Islet of Langerhans (tissue), 1 donor: ENCODE measurements around the gene GSPT2.
"Not testable (repeated sequence)": the region's sequence is repeated elsewhere in the genome, so short reads cannot be mapped to it uniquely, and the experiment has no call there.

Experiments used
- FAIRE-seq: peaks from one replicate; lab custom pipeline; 2011; peaks lifted over from hg19 to GRCh38; lab: Jason Lieb, UNC

Gene GSPT2

DNA sequence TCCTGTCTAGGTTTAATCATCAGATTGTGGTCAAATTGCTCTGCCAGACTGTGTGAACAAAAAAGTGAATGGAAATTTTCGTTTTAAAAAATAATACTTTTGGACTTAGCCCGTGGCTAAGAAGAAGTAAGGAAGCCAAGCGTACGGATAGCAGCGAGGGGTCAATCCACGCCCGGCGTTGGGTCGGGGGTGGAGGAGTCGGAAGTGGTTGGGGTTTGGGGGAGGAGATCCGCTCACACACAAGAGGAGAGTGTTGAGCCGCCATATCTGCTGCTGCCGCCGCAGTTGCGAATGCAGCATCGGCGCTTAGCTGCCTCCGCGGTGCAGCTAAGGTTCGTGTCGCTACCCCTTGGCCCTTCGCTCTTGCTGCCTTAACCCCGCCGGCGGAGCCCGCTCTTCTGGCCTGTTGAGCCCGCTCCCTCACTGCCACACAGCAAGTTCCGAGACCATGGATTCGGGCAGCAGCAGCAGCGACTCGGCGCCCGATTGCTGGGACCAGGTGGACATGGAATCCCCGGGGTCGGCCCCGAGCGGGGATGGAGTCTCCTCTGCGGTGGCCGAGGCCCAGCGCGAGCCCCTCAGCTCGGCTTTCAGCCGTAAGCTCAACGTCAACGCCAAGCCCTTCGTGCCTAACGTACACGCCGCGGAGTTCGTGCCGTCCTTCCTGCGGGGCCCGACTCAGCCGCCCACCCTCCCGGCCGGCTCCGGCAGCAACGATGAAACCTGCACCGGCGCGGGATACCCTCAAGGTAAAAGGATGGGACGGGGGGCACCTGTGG is at the start of gene GSPT2:
Gene GSPT2 (plus strand): TSS at position 264 of the 779 bp plus-strand sequence. CDS start 185 bp downstream, at position 449.
- peak; percentile 30 for FAIRE-seq

DNA sequence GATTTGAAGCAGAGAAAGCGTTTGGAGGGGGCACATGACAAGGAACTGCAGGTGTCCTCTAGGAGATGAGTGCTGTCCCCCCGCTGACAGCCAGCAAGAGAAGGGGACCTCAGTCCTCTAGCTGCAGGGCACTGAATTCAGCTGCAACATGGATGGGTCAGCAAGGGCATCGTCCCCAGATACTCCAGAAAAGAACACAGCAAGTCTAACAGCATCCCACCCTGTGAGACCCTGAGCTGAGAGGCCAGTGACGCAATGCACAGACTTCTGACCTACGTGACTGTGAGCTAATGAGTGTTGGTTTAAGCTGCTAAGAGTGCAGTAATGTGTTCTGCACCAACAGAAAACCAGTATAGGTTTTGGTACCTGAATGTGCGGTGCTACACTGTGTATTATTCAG is 49.0 kb upstream of the GSPT2 start:
- no peak for FAIRE-seq

DNA sequence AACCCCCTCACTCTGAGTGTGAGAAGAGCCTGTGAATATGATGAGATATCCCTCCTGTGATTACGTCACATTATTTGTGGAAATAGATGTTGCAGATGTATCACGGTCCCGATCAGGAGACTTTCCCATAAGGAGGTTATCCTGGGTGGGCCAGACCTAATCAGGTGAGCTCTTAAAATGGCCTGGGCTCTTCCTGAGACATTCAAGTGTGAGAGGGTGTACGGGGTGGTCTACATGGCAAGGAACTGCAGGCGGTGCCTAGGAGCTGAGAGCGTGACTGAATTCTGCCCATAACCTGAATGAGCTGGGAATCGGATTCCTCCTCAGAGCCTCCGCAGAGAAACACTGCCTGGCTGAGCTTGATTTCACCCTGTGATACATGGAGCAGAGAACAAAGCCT is 45.8 kb upstream of the GSPT2 start:
- no peak for FAIRE-seq

DNA sequence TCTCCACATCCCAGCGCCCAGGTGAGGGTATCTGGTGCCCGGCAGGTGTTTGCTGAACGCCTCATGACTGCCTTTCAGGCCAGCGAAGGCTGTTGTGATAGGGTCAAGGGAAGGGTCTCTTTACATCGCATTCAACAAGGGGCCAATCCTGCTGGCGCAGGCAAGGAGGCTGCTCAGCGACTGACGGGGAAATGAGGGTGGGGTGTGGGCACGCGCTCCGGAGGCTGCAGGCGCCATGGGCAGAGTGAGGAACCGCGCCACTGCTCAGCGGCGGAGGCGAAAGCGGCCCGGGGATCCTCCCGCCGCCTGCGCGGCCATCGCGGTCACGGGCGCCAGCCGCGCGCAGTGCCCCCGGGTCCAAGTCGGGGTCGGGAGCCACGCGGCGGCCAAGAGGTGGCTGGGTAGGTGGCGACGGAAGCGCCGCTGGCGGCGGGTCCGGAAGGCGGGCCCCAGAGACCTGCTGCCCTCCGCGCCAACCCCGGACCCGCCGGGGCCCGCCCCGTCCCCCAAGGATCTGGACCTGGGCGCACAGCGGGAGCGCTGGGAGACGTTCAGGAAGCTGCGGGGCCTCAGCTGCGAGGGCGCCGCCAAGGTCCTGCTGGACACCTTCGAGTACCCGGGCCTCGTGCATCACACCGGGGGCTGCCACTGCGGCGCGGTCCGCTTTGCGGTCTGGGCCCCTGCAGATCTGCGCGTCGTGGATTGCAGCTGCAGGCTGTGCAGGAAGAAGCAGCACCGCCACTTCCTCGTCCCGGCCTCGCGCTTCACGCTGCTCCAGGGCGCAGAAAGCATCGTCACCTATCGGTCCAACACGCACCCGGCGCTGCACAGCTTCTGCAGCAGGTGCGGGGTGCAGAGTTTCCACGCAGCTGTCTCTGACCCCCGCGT is 32.7 kb upstream of the GSPT2 start, which contains the start of gene CENPVL1:
Gene CENPVL1 (plus strand): TSS at position 236 of the 888 bp plus-strand sequence. CDS start 0 bp downstream, at position 236.
- not testable (repeated sequence) for FAIRE-seq

DNA sequence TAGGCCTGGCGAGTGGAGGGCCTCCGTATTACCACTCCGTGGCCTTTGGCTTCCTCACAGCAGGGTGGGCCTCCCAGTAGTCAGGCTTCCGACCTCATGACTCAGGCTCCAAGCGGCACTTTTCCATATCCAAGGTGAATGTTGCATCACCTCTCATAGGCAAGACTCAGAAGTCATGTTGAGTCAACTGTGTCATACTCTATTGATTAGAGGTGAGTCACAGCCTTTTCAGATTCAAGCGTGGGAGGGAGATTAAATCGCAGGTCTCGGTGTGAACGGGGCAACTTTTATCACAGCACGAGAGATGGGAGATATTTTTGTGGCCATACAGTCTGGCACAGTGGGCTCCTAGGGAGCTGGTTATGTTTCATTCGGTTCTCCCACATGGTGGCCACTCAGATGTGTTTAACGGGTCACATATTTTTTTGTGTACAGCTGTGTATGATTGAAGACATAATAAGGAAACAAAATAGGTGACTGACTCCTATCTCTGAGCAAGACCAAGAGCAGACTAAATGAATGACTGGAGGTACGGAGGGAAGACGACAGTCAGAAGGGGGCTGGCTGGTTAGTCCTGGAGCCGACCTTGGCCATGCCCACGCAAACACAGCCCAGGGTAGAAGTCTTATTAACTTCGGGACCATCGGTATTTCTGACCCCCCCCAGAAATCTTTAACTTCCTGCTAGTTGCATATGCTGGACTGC is 30.1 kb upstream of the GSPT2 start:
- not testable (repeated sequence) for FAIRE-seq

DNA sequence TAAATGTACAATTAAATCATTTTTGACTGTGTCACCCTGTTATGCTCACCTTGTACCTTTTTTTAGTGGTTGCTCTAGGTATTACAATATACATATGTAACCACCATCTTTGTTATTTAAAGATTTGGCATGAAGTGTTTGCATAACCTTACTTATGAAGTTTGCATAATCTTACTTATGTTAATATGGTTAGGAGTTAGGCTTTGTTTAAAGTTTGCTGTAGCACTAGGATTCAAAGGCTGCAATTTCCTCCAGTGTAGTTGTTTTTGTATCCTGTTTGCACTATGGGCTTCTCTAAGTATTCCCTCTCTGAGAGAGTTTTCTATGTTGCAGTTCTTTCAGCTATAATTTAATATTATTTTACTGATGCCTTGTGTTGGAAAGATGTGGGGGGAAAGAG is 15.0 kb upstream of the GSPT2 start:
- FAIRE-seq = no peak

DNA sequence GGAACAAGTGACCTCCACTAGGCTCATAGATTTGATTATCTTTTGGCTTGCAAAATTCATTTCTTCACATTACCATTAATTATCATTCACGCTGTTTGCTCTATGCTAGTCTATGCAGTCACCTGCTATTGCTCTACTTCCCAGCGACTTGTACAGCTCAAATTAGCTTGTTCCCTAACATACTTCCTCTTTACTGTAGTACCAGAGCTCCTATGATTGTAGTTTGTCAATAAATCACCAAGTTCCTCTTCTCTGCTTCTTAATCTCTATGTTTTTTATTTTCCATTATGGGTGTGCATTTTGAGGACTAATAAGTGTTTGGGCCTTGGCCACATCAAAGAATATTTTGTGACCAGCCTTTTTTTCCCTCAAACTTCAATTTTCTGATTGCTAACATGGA is 6.2 kb upstream of the GSPT2 start:
- FAIRE-seq = no peak

DNA sequence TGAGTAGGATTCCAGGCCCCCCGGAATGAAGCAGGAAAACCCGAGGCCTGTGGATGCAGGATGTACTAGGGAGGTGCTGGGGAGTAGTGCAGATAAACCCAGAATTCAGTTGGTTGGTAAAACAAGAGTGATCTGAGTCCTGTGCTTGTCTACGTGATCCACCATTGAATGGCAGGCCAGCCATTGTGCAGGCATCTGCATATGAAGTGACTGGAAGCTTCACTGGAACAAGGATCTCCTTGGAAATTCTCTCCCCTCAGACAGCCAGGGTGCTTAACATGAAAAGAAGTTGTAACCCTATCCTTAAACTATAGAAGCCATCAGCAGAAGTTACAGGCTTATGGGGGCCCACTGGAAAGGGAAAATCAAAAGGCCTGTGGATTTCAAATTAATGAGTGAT is 656 bp upstream of the GSPT2 start:
- no peak for FAIRE-seq

DNA sequence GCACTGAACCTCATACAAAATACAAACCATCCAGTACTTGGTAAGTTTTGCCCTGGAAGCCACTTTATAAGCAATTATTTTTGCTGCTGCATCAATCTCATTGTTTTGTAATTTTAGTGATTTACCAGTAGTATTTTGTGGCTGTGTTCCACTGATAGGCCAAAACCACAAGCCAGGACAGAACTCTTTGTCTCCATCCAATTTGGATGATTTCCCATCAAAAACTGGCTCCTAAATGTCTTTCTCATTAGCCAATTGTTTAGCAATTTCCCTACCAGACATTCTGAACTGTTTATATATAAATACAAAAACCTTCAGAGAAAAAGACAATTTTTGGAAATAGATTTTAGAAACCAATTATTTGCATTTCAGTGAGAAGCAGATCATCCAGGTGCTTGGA is 4.4 kb downstream of the GSPT2 start:
- no peak for FAIRE-seq

DNA sequence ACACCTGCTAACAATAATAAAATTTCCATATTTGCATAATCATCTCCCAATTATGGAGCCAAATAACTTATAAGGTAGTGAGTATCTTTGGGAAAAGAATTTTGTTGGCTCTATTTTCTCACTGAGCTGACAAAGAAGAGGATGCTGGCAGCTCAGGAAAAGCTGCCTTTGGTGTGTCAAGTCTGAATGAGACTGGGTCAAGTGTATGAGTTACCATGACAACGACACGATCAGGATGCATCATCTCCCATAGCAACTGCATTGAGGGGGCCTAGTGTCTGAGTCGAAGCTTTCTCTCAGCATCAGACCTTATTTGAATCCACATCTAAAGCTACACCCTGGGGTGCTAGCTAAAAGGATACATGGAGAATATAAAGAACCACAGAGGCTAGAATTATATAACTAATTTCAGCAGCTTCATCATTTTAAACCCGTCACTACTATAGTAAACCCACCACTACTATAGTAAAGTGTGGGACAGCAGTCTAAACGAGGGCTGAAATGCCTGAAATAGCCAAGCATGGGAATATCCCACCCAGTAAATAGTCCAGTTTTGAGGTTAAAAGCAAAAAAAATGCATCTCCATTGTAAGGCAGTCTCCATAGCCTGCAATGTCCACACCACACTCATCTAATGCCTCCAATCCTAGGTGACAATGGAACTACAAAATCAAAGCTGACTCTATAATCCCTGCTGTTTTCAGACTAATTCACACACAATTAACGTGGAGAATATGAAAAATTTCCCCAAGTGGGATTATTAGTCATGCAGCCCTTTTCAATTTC is 16.0 kb downstream of the GSPT2 start:
- no peak for FAIRE-seq

DNA sequence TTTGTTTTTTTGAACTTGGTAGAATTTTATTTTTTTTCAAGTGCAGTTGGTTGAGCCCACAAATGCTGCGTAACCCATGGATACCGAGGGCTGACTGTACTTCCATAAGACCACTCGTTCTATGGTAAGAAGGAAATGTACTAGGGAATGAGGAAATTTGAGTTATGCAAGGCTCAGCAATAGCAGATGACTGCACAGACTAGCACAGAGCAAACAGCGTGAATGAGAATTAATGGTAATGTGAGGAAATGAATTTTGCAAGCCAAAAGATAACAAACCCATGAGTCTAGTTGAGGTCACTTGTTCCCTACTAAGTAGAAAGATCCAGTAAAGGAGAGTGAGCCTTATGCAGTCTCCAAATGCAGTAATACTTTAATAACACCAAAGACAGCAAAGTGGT is 17.4 kb downstream of the GSPT2 start:
- no peak for FAIRE-seq

DNA sequence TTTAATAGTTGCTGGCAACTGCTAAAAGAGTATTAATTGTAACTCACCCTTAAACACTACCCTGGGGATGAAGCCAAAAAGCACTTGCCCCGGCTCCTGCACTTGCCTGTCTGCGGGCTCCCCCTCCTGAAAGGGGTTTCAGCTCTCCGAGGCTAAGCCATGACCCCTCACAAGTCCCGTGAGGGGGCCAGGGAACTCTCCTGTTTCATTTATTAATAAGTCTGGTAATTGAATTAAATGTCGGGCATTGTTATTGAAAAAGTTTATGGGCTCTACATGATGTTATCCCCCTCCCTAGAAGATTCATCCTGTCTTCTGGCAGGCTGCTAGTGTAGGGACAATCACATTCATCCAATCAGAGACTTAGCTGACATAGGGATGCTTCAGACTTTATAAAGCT is 23.3 kb downstream of the GSPT2 start:
- FAIRE-seq = no peak

DNA sequence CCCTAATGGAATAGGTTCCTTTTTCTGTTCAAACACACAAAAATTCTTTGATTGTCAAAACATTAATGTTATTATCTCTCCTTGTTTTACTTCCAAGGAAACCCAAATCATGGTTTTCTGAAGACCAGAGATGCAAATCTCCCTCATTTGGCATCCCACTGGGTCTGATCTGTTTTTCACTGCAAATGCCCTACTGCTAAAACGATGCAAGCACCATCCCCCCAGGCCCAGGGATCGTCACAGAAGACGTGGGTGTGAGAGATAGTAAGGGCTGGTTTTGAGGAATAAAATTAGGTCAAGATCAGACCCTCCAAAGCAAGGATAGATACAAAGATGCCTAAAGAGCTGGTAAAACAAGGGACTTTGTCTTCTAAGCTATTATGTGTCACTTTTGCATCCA is 33.6 kb downstream of the GSPT2 start:
- FAIRE-seq = no peak

DNA sequence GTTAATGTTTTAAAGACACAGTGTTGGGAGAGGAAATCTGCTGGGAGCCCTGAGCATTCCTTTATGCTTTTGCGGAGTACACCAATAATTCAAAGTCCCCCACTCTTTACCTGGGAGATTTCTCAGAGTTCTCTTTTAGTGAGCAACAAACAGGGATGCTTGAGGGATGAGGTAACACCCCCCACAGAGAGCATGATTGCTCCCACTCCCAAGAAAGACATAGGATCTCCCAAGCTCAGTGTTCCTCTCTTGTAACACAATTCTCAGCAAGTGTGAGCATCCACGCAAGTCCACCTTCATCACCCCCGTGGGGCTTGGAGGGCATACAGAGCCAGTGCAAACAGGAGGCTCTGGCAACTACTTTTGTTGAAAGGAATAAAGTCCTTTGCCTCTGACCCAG is 36.1 kb downstream of the GSPT2 start:
- no peak for FAIRE-seq

DNA sequence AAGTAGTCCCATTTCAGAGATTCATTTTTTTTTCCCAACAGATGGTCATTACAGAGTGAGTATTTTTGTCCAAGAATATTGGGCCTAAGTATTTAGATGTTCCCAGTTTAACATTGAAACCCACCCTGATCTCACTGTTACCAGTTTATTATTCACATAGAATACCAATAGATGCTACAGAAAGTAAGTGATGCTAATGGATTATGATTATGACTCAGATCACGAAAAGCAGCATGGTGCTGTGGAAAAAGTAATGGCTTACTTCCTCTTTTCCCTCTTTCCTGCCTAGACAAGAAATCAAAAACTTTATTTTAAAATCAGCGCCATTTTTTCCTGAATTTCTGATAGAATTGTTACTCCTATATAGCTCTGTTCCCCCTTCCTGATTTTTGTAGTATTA is 51.9 kb downstream of the GSPT2 start:
- FAIRE-seq = no peak
